ENCODE results near the gene AHCY. TPM values are rescaled to one million over a fixed set of nuclear protein-coding genes. Genes with fewer than 3 reads are reported as not detected.

AHCY gene
- polyA plus RNA-seq, 1 donor from 2014 or later, result 37.1 TPM

DNA sequence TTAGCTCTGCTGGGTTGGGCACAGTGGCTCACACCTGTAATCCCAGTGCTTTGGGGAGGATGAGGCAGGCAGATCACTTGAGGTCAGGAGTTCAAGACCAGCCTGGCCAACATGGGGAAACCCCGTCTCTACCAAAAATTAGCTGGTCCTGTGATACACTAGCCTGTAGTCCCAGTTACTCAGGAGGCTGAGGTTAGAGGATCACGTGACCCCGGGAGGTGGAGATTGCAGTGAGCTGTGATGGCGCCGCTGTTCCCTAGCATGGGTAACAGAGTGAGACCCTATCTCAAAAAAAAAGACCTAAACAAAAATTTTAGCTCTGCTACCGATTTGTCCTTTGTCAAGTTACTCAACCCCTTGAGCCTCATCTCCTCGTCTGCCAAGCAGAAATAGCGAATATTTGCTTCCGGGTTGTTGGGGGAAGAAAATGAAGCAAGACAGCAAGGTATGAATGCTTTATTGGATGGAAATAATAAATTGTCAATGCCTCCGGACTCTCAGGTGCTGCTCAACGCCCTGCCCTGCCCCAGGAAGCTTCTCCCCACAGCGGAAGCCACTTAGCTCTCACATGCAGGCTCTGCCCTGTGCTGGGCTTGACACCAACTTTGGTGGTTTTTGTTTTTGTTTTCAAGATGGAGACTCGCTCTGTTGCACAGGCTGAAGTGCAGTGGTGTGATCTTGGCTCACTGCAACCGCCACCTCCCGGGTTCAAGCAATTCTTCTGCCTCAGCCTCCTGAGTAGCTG is 35.0 kb upstream of the AHCY start:
- Histone ChIP-seq H3K9me3 (ENCODE audit: low read length) (no peaks in the 10 kb centered on the region), H3K4me3 (ENCODE audit: low read length) (no peak overlapping the region), H2AFZ (ENCODE audit: low read depth, low read length) (no peak overlapping the region), H3K27ac (ENCODE audit: low read length) (no peak overlapping the region), H3K9me2 (ENCODE audit: insufficient read depth, low read length) (no peaks in the 10 kb centered on the region), H3K9ac (ENCODE audit: low read length) (no peak overlapping the region), H3K27me3 (ENCODE audit: insufficient read depth, low read depth, low read length) (no peaks in the 10 kb centered on the region), H3F3A (ENCODE audit: insufficient read depth, low read length, poor library complexity, severe bottlenecking) (no peaks in the 10 kb centered on the region), H3K36me3 (ENCODE audit: insufficient read depth, low read length) (no peaks in the 10 kb centered on the region), H4K20me1 (ENCODE audit: insufficient read depth) (no peaks in the 10 kb centered on the region), H3K79me2 (replicated peaks; ENCODE audit: insufficient read depth, low read length) (no peaks in the 10 kb centered on the region), H3K4me2 (ENCODE audit: low read length) (no peak overlapping the region)
- TF ChIP-seq EP300 (conservative IDR thresholded peaks at IDR 0.05; ENCODE audit: poor library complexity, severe bottlenecking) (no peak), RAD21 (conservative IDR thresholded peaks at IDR 0.05) (no peak), POLR2AphosphoS5 (IDR thresholded peaks at IDR 0.05) (no peak), SMC3 (conservative IDR thresholded peaks at IDR 0.05; ENCODE audit: poor library complexity) (no peak), TAF1 (IDR thresholded peaks at IDR 0.05; ENCODE audit: low read depth) (no peak), EZH2 (IDR thresholded peaks at IDR 0.05; ENCODE audit: borderline replicate concordance, insufficient read depth, low read length, poor library complexity, severe bottlenecking) (no peak), MXI1 (conservative IDR thresholded peaks at IDR 0.05; ENCODE audit: poor library complexity, severe bottlenecking) (no peak)
- TF ChIP-seq, protein P1, sequence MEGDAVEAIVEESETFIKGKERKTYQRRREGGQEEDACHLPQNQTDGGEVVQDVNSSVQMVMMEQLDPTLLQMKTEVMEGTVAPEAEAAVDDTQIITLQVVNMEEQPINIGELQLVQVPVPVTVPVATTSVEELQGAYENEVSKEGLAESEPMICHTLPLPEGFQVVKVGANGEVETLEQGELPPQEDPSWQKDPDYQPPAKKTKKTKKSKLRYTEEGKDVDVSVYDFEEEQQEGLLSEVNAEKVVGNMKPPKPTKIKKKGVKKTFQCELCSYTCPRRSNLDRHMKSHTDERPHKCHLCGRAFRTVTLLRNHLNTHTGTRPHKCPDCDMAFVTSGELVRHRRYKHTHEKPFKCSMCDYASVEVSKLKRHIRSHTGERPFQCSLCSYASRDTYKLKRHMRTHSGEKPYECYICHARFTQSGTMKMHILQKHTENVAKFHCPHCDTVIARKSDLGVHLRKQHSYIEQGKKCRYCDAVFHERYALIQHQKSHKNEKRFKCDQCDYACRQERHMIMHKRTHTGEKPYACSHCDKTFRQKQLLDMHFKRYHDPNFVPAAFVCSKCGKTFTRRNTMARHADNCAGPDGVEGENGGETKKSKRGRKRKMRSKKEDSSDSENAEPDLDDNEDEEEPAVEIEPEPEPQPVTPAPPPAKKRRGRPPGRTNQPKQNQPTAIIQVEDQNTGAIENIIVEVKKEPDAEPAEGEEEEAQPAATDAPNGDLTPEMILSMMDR (IDR thresholded peaks at IDR 0.05; ENCODE audit: poor library complexity, severe bottlenecking), result no peak
- TF ChIP-seq, protein P2, sequence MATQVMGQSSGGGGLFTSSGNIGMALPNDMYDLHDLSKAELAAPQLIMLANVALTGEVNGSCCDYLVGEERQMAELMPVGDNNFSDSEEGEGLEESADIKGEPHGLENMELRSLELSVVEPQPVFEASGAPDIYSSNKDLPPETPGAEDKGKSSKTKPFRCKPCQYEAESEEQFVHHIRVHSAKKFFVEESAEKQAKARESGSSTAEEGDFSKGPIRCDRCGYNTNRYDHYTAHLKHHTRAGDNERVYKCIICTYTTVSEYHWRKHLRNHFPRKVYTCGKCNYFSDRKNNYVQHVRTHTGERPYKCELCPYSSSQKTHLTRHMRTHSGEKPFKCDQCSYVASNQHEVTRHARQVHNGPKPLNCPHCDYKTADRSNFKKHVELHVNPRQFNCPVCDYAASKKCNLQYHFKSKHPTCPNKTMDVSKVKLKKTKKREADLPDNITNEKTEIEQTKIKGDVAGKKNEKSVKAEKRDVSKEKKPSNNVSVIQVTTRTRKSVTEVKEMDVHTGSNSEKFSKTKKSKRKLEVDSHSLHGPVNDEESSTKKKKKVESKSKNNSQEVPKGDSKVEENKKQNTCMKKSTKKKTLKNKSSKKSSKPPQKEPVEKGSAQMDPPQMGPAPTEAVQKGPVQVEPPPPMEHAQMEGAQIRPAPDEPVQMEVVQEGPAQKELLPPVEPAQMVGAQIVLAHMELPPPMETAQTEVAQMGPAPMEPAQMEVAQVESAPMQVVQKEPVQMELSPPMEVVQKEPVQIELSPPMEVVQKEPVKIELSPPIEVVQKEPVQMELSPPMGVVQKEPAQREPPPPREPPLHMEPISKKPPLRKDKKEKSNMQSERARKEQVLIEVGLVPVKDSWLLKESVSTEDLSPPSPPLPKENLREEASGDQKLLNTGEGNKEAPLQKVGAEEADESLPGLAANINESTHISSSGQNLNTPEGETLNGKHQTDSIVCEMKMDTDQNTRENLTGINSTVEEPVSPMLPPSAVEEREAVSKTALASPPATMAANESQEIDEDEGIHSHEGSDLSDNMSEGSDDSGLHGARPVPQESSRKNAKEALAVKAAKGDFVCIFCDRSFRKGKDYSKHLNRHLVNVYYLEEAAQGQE (IDR thresholded peaks at IDR 0.05; ENCODE audit: borderline replicate concordance), result no peak

GRCh38 chr20:34337544-34337943 is 34.4 kb upstream of the AHCY start:
- Histone ChIP-seq H3K9me2 (ENCODE audit: insufficient read depth, low read length) (no peaks in the 10 kb centered on the region), H3K79me2 (replicated peaks; ENCODE audit: insufficient read depth, low read length) (no peaks in the 10 kb centered on the region), H3K27me3 (ENCODE audit: insufficient read depth, low read depth, low read length) (no peaks in the 10 kb centered on the region), H3K9ac (ENCODE audit: low read length) (no peak overlapping the region), H3K27ac (ENCODE audit: low read length) (no peak overlapping the region), H3K9me3 (ENCODE audit: low read length) (no peaks in the 10 kb centered on the region), H3K36me3 (ENCODE audit: insufficient read depth, low read length) (no peaks in the 10 kb centered on the region), H4K20me1 (ENCODE audit: insufficient read depth) (no peaks in the 10 kb centered on the region), H3K4me3 (ENCODE audit: low read length) (no peak overlapping the region), H3K4me2 (ENCODE audit: low read length) (no peak overlapping the region), H3F3A (ENCODE audit: insufficient read depth, low read length, poor library complexity, severe bottlenecking) (no peaks in the 10 kb centered on the region), H2AFZ (ENCODE audit: low read depth, low read length) (no peak overlapping the region)
- TF ChIP-seq SMC3 (conservative IDR thresholded peaks at IDR 0.05; ENCODE audit: poor library complexity) (no peak), EZH2 (IDR thresholded peaks at IDR 0.05; ENCODE audit: borderline replicate concordance, insufficient read depth, low read length, poor library complexity, severe bottlenecking) (no peak), MXI1 (conservative IDR thresholded peaks at IDR 0.05; ENCODE audit: poor library complexity, severe bottlenecking) (no peak), TAF1 (IDR thresholded peaks at IDR 0.05; ENCODE audit: low read depth) (no peak), POLR2AphosphoS5 (IDR thresholded peaks at IDR 0.05) (no peak), EP300 (conservative IDR thresholded peaks at IDR 0.05; ENCODE audit: poor library complexity, severe bottlenecking) (no peak), RAD21 (conservative IDR thresholded peaks at IDR 0.05) (no peak)
- TF ChIP-seq, protein P2 (IDR thresholded peaks at IDR 0.05; ENCODE audit: borderline replicate concordance), result no peak
- TF ChIP-seq, protein P1 (IDR thresholded peaks at IDR 0.05; ENCODE audit: poor library complexity, severe bottlenecking), result no peak
